ENCODE measurements around the gene RSPO4.

GRCh38 chr20:933029-933428 lies 69.1 kb downstream of the RSPO4 start:
- TF ChIP-seq, protein P1, sequence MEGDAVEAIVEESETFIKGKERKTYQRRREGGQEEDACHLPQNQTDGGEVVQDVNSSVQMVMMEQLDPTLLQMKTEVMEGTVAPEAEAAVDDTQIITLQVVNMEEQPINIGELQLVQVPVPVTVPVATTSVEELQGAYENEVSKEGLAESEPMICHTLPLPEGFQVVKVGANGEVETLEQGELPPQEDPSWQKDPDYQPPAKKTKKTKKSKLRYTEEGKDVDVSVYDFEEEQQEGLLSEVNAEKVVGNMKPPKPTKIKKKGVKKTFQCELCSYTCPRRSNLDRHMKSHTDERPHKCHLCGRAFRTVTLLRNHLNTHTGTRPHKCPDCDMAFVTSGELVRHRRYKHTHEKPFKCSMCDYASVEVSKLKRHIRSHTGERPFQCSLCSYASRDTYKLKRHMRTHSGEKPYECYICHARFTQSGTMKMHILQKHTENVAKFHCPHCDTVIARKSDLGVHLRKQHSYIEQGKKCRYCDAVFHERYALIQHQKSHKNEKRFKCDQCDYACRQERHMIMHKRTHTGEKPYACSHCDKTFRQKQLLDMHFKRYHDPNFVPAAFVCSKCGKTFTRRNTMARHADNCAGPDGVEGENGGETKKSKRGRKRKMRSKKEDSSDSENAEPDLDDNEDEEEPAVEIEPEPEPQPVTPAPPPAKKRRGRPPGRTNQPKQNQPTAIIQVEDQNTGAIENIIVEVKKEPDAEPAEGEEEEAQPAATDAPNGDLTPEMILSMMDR (conservative IDR thresholded peaks at IDR 0.05; ENCODE audit: low read depth in 2 of 2) = no peak
- TF ChIP-seq EZH2phosphoT487 (IDR thresholded peaks at IDR 0.05; ENCODE audit: unreplicated experiment) (no peak), STAT1 (IDR thresholded peaks at IDR 0.05; ENCODE audit: unreplicated experiment) (no peak), ZNF114 (CRISPR knock-in tag; IDR thresholded peaks at IDR 0.05) (no peak), EZH2 (IDR thresholded peaks at IDR 0.05; ENCODE audit: low read depth, unreplicated experiment) (no peak), CREB1 (CRISPR knock-in tag; IDR thresholded peaks at IDR 0.05; ENCODE audit: low read depth) (no peak), POLR2AphosphoS5 (IDR thresholded peaks at IDR 0.05; ENCODE audit: low read depth) (no peak), JUNB (IDR thresholded peaks at IDR 0.05; ENCODE audit: unreplicated experiment) (no peak), ZNF331 (CRISPR knock-in tag; IDR thresholded peaks at IDR 0.05; ENCODE audit: low read depth) (no peak), NANOG (IDR thresholded peaks at IDR 0.05; ENCODE audit: borderline replicate concordance) (no peak)
- TF ChIP-seq, protein P2, sequence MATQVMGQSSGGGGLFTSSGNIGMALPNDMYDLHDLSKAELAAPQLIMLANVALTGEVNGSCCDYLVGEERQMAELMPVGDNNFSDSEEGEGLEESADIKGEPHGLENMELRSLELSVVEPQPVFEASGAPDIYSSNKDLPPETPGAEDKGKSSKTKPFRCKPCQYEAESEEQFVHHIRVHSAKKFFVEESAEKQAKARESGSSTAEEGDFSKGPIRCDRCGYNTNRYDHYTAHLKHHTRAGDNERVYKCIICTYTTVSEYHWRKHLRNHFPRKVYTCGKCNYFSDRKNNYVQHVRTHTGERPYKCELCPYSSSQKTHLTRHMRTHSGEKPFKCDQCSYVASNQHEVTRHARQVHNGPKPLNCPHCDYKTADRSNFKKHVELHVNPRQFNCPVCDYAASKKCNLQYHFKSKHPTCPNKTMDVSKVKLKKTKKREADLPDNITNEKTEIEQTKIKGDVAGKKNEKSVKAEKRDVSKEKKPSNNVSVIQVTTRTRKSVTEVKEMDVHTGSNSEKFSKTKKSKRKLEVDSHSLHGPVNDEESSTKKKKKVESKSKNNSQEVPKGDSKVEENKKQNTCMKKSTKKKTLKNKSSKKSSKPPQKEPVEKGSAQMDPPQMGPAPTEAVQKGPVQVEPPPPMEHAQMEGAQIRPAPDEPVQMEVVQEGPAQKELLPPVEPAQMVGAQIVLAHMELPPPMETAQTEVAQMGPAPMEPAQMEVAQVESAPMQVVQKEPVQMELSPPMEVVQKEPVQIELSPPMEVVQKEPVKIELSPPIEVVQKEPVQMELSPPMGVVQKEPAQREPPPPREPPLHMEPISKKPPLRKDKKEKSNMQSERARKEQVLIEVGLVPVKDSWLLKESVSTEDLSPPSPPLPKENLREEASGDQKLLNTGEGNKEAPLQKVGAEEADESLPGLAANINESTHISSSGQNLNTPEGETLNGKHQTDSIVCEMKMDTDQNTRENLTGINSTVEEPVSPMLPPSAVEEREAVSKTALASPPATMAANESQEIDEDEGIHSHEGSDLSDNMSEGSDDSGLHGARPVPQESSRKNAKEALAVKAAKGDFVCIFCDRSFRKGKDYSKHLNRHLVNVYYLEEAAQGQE (IDR thresholded peaks at IDR 0.05; ENCODE audit: unreplicated experiment) = no peak

Measured in GM23338 (cell line).